Measurements from ENCODE around the gene ADCY1.

ADCY1 gene

GRCh38 chr7:45695249-45695995, 121.3 kb downstream of the ADCY1 start:
- DNase-seq (ENCODE audit: low read depth in 2 of 2): no peak

- no peak for DNase-seq (ENCODE audit: low read depth in 2 of 2)
These were observed 122.3 kb downstream of the ADCY1 start for GRCh38 chr7:45696476-45696875.

- DNase-seq (ENCODE audit: low read depth in 2 of 2): no peak
These were observed 123.5 kb downstream of the ADCY1 start for GRCh38 chr7:45697576-45698136.

- no peak for DNase-seq (ENCODE audit: low read depth in 2 of 2)
These were observed 124.3 kb downstream of the ADCY1 start for GRCh38 chr7:45698303-45699014.

- no peak for DNase-seq (ENCODE audit: low read depth in 2 of 2)
These were observed 124.8 kb downstream of the ADCY1 start for GRCh38 chr7:45699015-45699309.

DNA sequence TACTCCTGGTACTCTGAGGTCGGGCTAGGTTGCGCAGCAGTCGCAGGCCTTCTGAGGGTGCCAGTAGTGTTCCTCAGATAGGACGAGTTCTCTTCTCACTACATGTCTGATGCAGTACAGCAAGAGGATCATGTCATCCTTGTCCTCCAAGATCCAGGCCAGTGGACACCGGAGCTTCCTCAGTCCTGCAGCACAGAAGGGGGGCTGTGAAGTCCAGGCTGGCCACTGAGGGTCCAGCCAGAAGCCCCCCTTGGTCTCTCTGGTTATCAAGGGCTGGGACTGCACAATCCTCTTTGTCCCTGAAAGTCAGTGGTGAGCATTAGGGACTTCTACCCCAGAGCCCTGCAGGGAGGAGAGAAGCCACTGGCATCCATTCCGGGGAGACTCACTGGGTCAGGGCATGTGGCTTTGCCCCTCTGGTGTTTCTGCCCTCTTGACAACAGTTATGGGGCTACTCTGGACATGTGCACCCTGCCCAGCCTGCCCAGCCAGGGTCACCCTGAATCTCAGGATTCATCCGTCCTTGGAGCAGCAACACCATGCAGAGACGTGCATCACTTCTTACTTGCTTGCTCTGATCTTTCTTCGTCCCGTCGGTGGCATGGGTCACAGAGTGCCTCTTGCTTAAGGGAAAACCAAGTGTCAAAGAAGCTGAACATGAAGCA, 125.7 kb downstream of the ADCY1 start:
- no peak for DNase-seq (ENCODE audit: low read depth in 2 of 2)

DNA sequence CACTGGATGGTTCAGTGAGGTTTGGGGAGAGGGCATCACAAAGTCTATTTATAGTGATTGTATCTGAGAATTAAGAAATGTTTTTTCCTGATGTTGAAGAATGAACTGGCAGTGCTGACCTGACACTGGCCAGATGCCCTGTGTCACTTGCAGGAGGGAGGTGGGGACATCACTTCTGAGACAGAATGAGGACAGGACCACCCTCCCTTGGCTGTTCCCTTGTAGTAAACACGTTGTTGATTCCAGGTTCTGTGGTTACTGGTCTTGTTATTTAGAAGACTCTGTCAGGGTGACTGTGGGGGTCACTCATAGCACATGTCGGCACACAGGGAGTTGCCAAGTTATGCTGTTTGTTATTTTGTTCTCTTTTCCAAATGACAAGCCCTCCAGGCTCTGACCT, 126.4 kb downstream of the ADCY1 start:
- DNase-seq (ENCODE audit: low read depth in 2 of 2): no peak

GRCh38 chr7:45701701-45702510, 127.7 kb downstream of the ADCY1 start:
- DNase-seq (ENCODE audit: low read depth in 2 of 2): no peak

DNA sequence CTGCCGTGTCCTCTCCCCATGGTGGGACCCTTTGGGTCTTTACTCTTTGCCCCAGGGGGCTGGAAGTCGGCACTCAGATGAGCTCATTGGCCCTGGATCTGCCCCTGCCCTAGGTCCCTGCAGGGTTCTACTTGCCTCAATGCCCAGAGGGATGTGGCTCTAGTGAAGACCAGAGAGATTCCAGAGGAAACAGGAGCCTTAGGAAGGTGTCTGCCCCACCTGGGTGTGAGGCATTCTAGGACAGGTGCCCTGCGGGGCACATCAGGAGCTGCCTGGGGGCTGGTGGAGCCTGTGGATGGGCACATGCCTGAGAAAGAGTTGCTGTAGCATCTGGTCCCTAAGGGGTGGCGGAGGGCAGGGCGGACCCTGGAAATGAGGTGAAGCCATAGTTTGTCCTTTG, 128.6 kb downstream of the ADCY1 start:
- DNase-seq (ENCODE audit: low read depth in 2 of 2): no peak

DNA sequence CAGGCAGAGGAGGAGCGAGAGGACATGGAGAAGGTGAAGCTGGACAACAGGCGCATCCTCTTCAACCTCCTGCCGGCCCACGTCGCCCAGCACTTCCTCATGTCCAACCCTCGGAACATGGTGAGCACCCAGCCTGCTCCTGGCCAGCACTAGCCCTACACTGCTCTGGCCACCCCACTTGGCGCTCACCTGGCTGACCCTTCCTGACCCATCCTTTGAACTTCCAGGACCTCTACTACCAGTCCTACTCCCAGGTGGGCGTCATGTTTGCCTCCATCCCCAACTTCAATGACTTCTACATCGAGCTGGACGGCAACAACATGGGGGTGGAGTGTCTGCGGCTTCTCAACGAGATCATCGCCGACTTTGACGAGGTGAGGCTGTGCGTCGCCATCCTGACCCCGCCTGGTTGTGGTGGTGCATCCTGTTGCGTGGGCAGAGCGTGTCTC, 129.2 kb downstream of the ADCY1 start:
- no peak for DNase-seq (ENCODE audit: low read depth in 2 of 2)

GRCh38 chr7:45703911-45704682, 129.9 kb downstream of the ADCY1 start:
- DNase-seq (ENCODE audit: low read depth in 2 of 2): no peak

GRCh38 chr7:45704683-45705016, 130.5 kb downstream of the ADCY1 start:
- DNase-seq (ENCODE audit: low read depth in 2 of 2): no peak

DNA sequence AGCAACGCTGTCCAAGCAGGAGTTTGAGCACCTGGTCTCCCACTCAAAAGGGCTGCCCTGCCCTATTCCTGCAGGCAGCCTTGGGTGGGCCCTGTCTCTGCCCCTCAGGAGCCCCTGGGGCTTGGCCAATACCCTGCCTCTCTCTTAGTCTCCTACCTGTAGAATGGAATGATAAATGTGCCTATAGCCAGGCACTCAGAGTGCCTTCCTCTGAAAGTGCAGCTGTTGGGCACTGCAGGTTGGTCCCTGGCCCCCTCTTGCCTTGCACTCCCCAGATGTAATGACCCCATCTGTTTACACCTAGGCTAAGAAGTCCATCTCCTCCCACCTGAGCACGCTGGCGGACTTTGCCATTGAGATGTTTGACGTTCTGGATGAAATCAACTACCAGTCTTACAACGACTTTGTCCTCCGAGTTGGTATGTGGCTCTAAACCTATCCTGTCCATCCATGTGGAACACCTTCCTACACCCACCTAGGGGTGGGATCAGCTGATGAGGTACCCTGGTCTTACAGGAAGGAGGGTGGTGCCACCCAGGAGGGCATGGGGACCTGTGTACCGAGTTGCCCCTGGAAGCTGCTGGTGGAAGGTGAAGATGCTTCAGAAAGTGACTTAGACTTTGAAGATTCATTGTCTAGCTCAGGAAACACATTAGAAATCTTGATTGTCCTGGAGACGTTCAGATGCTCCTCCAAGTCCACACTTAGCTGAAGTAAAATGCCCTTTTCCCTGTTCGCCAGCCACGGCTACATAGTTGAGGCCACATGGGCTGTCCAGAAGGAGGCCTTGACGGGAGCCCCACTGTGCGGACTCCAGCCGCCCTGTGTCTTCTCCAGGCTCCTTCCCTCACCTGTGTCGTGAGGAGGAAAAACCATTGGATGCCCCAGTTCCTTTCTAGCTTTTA, 134.1 kb downstream of the ADCY1 start:
- no peak for DNase-seq (ENCODE audit: low read depth in 2 of 2)

DNA sequence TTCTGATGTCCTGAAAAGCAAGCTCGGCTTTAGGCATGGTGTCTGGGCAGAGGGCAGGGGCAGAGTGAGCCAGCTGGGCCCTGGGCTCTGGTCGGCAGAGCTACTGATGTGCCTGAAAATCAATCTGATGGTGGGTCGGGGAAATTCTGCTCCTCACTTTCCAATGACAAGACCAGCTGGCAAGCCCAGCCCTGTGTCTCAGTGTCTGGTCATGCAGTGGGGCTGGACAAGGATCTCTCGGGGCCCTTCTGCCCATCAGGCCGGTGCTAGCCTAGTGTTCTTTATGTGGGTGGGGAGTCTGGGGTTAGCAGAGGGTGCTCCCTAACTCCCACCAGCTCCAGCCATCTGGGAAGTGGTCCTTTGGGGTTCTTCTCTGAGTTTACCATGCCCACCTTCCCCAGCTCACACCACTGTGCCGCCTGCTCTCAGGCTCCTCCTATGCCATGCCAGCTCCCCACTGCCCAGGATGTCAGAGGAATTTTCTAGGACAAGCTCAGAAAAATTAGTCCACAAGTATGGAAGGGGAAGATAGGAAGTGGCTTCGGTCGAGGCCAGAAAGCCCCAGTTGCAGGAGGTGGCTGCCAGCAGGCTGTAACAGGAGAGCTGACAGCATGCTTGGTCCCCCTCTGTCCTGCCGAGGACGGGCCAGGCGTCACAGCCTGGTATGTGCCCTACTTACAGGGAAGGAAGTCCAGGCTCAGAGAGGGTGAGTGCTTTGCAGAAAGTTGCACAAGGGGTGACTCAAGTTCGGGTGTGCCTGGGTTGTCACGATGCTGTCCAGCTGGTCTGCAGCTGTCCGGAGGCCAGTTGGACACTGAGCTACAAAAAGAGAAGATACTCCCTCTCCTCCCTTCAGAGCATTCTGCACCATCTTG, 135.2 kb downstream of the ADCY1 start:
- no peak for DNase-seq (ENCODE audit: low read depth in 2 of 2)

DNA sequence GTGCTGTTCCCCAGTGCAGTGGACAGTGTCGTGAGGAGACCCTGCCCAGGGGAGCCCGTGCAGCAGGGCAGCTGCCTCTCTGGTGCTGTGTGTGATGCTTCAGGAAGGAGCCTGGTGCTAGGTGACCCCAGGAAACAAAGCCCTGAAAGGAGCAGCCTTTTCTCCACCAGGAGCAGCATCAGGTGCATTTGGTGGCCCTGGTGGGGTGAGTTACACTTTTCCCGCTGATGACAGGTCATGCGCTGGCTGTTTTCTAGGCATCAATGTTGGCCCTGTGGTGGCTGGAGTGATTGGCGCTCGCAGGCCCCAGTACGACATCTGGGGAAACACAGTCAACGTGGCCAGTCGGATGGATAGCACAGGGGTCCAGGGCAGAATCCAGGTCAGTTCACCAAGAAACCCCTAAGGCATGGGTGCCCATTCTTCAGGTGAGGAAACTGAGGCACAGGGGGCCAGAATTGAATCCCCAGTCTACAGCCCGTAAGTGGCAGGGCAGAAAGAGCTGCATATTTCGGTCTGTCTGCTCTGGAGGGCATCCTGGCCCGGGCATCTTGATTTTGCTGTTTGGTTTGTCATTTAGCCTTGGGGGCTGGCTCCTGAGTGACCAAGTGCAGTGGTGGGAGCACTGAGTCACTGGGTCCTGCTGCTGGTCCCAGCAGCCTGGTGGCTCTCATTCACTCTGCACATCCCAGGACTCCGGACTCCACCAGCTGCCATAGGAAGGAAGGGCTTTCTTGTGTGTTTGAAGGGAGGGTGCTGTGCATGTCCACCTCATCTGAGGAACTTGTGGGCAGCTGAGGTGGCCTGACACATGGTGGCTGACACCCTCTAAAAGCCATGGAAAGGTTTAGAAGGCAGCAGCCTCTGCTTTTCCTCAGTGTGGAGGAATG, 136.3 kb downstream of the ADCY1 start:
- no peak for DNase-seq (ENCODE audit: low read depth in 2 of 2)

GRCh38 chr7:45711161-45711490, 137.0 kb downstream of the ADCY1 start:
- DNase-seq (ENCODE audit: low read depth in 2 of 2): no peak

DNA sequence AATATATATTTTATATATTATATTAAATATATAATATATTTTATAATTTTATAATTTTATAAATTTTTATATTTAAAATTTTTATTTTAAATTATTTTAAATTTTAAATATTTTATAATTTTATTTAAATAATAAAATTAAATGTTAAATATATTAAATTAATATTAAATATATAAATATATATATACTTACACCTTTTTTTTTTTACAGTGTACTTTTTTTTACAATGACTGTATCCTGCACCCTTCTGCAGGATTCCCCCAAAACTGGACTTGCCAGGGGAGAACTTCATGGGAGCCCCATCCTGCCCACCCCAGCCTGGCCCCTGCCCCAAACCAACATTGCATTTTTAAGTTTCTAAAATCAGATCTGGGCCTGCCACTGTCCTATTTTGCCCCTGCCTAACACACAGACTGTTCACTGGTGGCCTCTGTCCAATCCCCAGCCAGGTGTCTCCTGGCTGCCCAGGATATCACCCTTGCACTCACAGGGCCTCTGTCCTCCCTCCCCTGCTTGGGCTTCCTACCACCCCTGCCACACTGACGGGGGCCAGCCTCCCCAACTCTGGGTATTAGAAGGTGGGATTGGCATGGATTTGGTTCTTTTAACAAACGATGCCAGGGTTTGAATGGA, 138.0 kb downstream of the ADCY1 start:
- no peak for DNase-seq (ENCODE audit: low read depth in 2 of 2)
